ENCODE results near the gene PITPNM3.

- TF ChIP-seq, protein P1, sequence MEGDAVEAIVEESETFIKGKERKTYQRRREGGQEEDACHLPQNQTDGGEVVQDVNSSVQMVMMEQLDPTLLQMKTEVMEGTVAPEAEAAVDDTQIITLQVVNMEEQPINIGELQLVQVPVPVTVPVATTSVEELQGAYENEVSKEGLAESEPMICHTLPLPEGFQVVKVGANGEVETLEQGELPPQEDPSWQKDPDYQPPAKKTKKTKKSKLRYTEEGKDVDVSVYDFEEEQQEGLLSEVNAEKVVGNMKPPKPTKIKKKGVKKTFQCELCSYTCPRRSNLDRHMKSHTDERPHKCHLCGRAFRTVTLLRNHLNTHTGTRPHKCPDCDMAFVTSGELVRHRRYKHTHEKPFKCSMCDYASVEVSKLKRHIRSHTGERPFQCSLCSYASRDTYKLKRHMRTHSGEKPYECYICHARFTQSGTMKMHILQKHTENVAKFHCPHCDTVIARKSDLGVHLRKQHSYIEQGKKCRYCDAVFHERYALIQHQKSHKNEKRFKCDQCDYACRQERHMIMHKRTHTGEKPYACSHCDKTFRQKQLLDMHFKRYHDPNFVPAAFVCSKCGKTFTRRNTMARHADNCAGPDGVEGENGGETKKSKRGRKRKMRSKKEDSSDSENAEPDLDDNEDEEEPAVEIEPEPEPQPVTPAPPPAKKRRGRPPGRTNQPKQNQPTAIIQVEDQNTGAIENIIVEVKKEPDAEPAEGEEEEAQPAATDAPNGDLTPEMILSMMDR (IDR thresholded peaks at IDR 0.05; ENCODE audit: poor library complexity, severe bottlenecking) = no peak
- no peak for TF ChIP-seq EZH2 (IDR thresholded peaks at IDR 0.05; ENCODE audit: borderline replicate concordance, insufficient read depth, low read length, poor library complexity, severe bottlenecking)
Observed at GRCh38 chr17:6543079-6544010, 13.0 kb downstream of the PITPNM3 start.
